CD1c-positive myeloid dendritic cell (primary cell): Measurements from ENCODE around the gene PDE6G.

ENCODE experiments used
- DNase-seq: peaks from one replicate; pipeline ENCODE4 v3.0.0-alpha.2; 2016; ENCODE audit errors: extremely low spot score

The PDE6G gene

GRCh38 chr17:81662002-81662401 lies 5.7 kb upstream of the PDE6G start:
- no peak for DNase-seq

GRCh38 chr17:81660441-81660840 lies 4.1 kb upstream of the PDE6G start:
- no peak for DNase-seq

- no peak for DNase-seq
Measured at GRCh38 chr17:81659038-81659437, 2.7 kb upstream of the PDE6G start.

GRCh38 chr17:81656835-81657234 lies 493 bp upstream of the PDE6G start:
- DNase-seq, result no peak

GRCh38 chr17:81655378-81656117 lies 794 bp downstream of the PDE6G start:
- peak; percentile 10 for DNase-seq

GRCh38 chr17:81652906-81653771 lies 3.2 kb downstream of the PDE6G start:
- DNase-seq, result no peak

GRCh38 chr17:81651692-81652091 lies 4.7 kb downstream of the PDE6G start:
- DNase-seq, result no peak

GRCh38 chr17:81650951-81651350 lies 5.4 kb downstream of the PDE6G start:
- no peak for DNase-seq

GRCh38 chr17:81648707-81649085 lies 7.6 kb downstream of the PDE6G start:
- DNase-seq, result no peak

- DNase-seq, result no peak
Measured at GRCh38 chr17:81648013-81648706, 8.2 kb downstream of the PDE6G start.

GRCh38 chr17:81647640-81648012 lies 8.7 kb downstream of the PDE6G start:
- DNase-seq, result no peak

GRCh38 chr17:81646869-81647600 lies 9.3 kb downstream of the PDE6G start:
- no peak for DNase-seq

GRCh38 chr17:81644976-81645952 lies 11.1 kb downstream of the PDE6G start:
- DNase-seq, result no peak

- no peak for DNase-seq
Measured at GRCh38 chr17:81644496-81644895, 11.8 kb downstream of the PDE6G start.

- no peak for DNase-seq
Measured at GRCh38 chr17:81641825-81642489, 14.4 kb downstream of the PDE6G start.

- DNase-seq, result no peak
Measured at GRCh38 chr17:81640011-81640410, 16.3 kb downstream of the PDE6G start.

- no peak for DNase-seq
Measured at GRCh38 chr17:81638683-81639082, 17.7 kb downstream of the PDE6G start.

- DNase-seq, result peak; percentile 95
Measured at GRCh38 chr17:81636505-81637288, 19.6 kb downstream of the PDE6G start, which contains the start of the genes NPLOC4 and TSPAN10. TSS of gene NPLOC4 (minus strand) at chr17:81637112. CDS start at chr17:81636930, 182 bp downstream. TSS of gene TSPAN10 (plus strand) at chr17:81637196. CDS start at chr17:81642413, 5,217 bp downstream.

GRCh38 chr17:81635973-81636504 lies 20.3 kb downstream of the PDE6G start:
- DNase-seq, result no peak
